Loucy (cell line): ENCODE measurements around the gene TKT.

ENCODE experiments used
- CTCF ChIP-seq: fragments of 200-600 bp; sonication (generic); conservative IDR thresholded peaks from 2 replicates; pipeline ENCODE4 v1.5.1; 2014; ENCODE audit warnings: mild to moderate bottlenecking, antibody characterized with exemption, low read length
- EZH2phosphoT487 ChIP-seq: fragments of 200-600 bp; IDR thresholded peaks from 2 replicates; pipeline ENCODE4 v1.6.1; 2018; ENCODE audit warnings: antibody characterized with exemption, mild to moderate bottlenecking, moderate library complexity, borderline replicate concordance

- no peak for TF ChIP-seq CTCF
- no peak for TF ChIP-seq EZH2phosphoT487
Measured at GRCh38 chr3:53188136-53188685, 67.6 kb downstream of the TKT start.
